H1 (cell line): ENCODE measurements around the gene TOP3B. TPM values are rescaled to one million over a fixed set of nuclear protein-coding genes. Genes with fewer than 3 reads are reported as not detected.

ENCODE experiments used
- CTCF ChIA-PET: fragments of 300-600 bp; sonication (Branson Sonifier 250); formaldehyde crosslinking; loops from one replicate; lab custom pipeline; 2021; ENCODE audit not compliant: partially characterized antibody; lab: Charles Lee
- POLR2A ChIA-PET: fragments of 300-600 bp; sonication (Branson Sonifier 250); formaldehyde crosslinking; loops from one replicate; lab custom pipeline; 2021; ENCODE audit warnings: inconsistent platforms; ENCODE audit not compliant: partially characterized antibody; lab: Charles Lee
- DNase-seq, 2 experiments: peaks; one replicate each; pipeline versions ENCODE4 v3.0.0 to v3.0.0-alpha.2; 2010 to 2022; ENCODE audit warnings: low spot score in 2 of 2, low read depth in 1 of 2, mixed read lengths in 1 of 2
- FAIRE-seq: peaks from 2 replicates; lab custom pipeline; 2011; peaks lifted over from hg19 to GRCh38; lab: Jason Lieb, UNC
- H2AFZ ChIP-seq: 2 replicates; pipeline ENCODE4 v1.8.1; 2012; ENCODE audit warnings: low read length, inconsistent platforms
- H2AK5ac ChIP-seq: 2 replicates; pipeline ENCODE4 v1.6.1; 2013; ENCODE audit warnings: low read depth, low read length
- H2BK120ac ChIP-seq: replicated peaks from 2 replicates; pipeline ENCODE3; 2013; ENCODE audit warnings: low read depth, low read length, inconsistent platforms
- H2BK12ac ChIP-seq: 2 replicates; pipeline ENCODE4 v1.6.1; 2013; ENCODE audit warnings: low read depth, low read length
- H2BK15ac ChIP-seq: 2 replicates; pipeline ENCODE4 v1.6.1; 2013; ENCODE audit warnings: low read length
- H2BK20ac ChIP-seq: 2 replicates; pipeline ENCODE4 v1.6.1; 2013; ENCODE audit warnings: low read length
- H2BK5ac ChIP-seq: 2 replicates; pipeline ENCODE4 v1.6.1; 2013; ENCODE audit warnings: low read depth, low read length
- H3K14ac ChIP-seq: 2 replicates; pipeline ENCODE4 v1.6.1; 2013; ENCODE audit warnings: inconsistent platforms; ENCODE audit not compliant: insufficient read length
- H3K18ac ChIP-seq: 2 replicates; pipeline ENCODE4 v1.6.1; 2013; ENCODE audit warnings: low read length; ENCODE audit errors: extremely low read depth
- H3K23ac ChIP-seq: 2 replicates; pipeline ENCODE4 v1.6.1; 2013; ENCODE audit warnings: inconsistent platforms; ENCODE audit not compliant: insufficient read length
- H3K23me2 ChIP-seq: 2 replicates; pipeline ENCODE4 v1.6.1; 2013; ENCODE audit warnings: low read depth, low read length
- H3K27ac ChIP-seq: 2 replicates; pipeline ENCODE4 v1.6.1; 2011; ENCODE audit warnings: low read depth, low read length, inconsistent platforms
- H3K27me3 ChIP-seq, 4 experiments: replicated peaks in 1 of 4; 1 replicate in 1 of 4; 2 replicates in 3 of 4; pipeline versions ENCODE4 v1.6.1 to v1.8.1; 2011 to 2013; ENCODE audit warnings: low read length in 3 of 4, mild to moderate bottlenecking in 3 of 4, inconsistent platforms in 2 of 4, mixed read lengths in 2 of 4, moderate library complexity in 1 of 4; ENCODE audit not compliant: control insufficient read depth in 3 of 4, insufficient read depth in 3 of 4; ENCODE audit errors: extremely low read depth in 1 of 4
- H3K36me3 ChIP-seq, 4 experiments: 2 replicates each; pipeline versions ENCODE4 v1.6.1 to v1.8.1; 2011 to 2013; ENCODE audit warnings: mild to moderate bottlenecking in 4 of 4, low read length in 3 of 4, moderate library complexity in 2 of 4, control low read depth in 1 of 4, inconsistent platforms in 1 of 4; ENCODE audit not compliant: insufficient read depth in 4 of 4, control insufficient read depth in 2 of 4
- H3K4ac ChIP-seq: replicated peaks from 2 replicates; pipeline ENCODE3; 2013; ENCODE audit warnings: low read length, low read depth, mixed read lengths, inconsistent platforms; ENCODE audit not compliant: insufficient read length
- H3K4me1 ChIP-seq, 4 experiments: replicated peaks in 1 of 4; 1 replicate in 1 of 4; 2 replicates in 3 of 4; pipeline versions ENCODE4 v1.6.1 to v1.8.1; 2011 to 2013; ENCODE audit warnings: low read length in 3 of 4, inconsistent platforms in 2 of 4, mixed read lengths in 1 of 4; ENCODE audit not compliant: insufficient read depth in 4 of 4, control insufficient read depth in 3 of 4
- H3K4me2 ChIP-seq, 2 experiments: 2 replicates each; pipeline versions ENCODE4 v1.6.1 to v1.8.1; 2011 to 2013; ENCODE audit warnings: low read depth in 2 of 2, low read length in 2 of 2, control low read depth in 1 of 2, inconsistent platforms in 1 of 2, mild to moderate bottlenecking in 1 of 2; ENCODE audit not compliant: insufficient read depth in 1 of 2
- H3K4me3 ChIP-seq, 4 experiments: fragments of 200-600, 300-600 bp in 1 of 4; sonication (generic), shearing (Covaris generic), sonication (Bioruptor Twin) in 1 of 4; 2 replicates each; pipeline versions ENCODE4 v1.5.1 to v1.8.1; 2011 to 2016; ENCODE audit warnings: low read length in 4 of 4, low read depth in 3 of 4, control low read depth in 2 of 4, inconsistent platforms in 2 of 4, mild to moderate bottlenecking in 2 of 4, mixed read lengths in 1 of 4, moderate library complexity in 1 of 4; ENCODE audit not compliant: insufficient read depth in 2 of 4; ENCODE audit errors: extremely low read depth in 1 of 4
- H3K56ac ChIP-seq: replicated peaks from 2 replicates; pipeline ENCODE3; 2013; ENCODE audit warnings: low read depth, mild to moderate bottlenecking, mixed read lengths, low read length, inconsistent platforms; ENCODE audit not compliant: insufficient read length
- H3K79me1 ChIP-seq: 2 replicates; pipeline ENCODE4 v1.6.1; 2013; ENCODE audit warnings: low read depth, low read length, control low read depth
- H3K79me2 ChIP-seq, 2 experiments: 2 replicates each; pipeline versions ENCODE4 v1.6.1 to v1.8.1; 2012 to 2013; ENCODE audit warnings: low read length in 2 of 2, mild to moderate bottlenecking in 2 of 2, inconsistent platforms in 1 of 2; ENCODE audit not compliant: insufficient read depth in 2 of 2, control insufficient read depth in 1 of 2
- H3K9ac ChIP-seq, 4 experiments: replicated peaks in 1 of 4; 1 replicate in 1 of 4; 2 replicates in 3 of 4; pipeline versions ENCODE4 v1.6.1 to v1.8.1; 2011 to 2013; ENCODE audit warnings: low read depth in 3 of 4, low read length in 3 of 4, control low read depth in 2 of 4, mild to moderate bottlenecking in 2 of 4, moderate library complexity in 2 of 4, inconsistent platforms in 1 of 4; ENCODE audit errors: extremely low read depth in 1 of 4
- H3K9me3 ChIP-seq, 2 experiments: 2 replicates each; pipeline versions ENCODE4 v1.6.1 to v1.8.1; 2012 to 2013; ENCODE audit warnings: mild to moderate bottlenecking in 2 of 2, moderate library complexity in 2 of 2, control low read depth in 1 of 2, inconsistent platforms in 1 of 2, low read depth in 1 of 2, low read length in 1 of 2, mixed read lengths in 1 of 2; ENCODE audit not compliant: insufficient read depth in 2 of 2
- H4K20me1 ChIP-seq, 2 experiments: replicated peaks in 1 of 2; 2 replicates each; pipeline versions ENCODE3 to v1.8.1; 2011 to 2013; ENCODE audit warnings: inconsistent platforms in 2 of 2, low read length in 2 of 2, mild to moderate bottlenecking in 1 of 2; ENCODE audit not compliant: insufficient read depth in 2 of 2, control insufficient read depth in 1 of 2
- H4K5ac ChIP-seq: 2 replicates; pipeline ENCODE4 v1.6.1; 2013; ENCODE audit warnings: low read length, low read depth, mixed read lengths, inconsistent platforms; ENCODE audit not compliant: insufficient read length
- H4K8ac ChIP-seq: 2 replicates; pipeline ENCODE4 v1.8.0; 2013; ENCODE audit warnings: mild to moderate bottlenecking, moderate library complexity, low read length, inconsistent platforms; ENCODE audit not compliant: insufficient read depth; ENCODE audit errors: extremely low read depth
- H4K91ac ChIP-seq: replicated peaks from 2 replicates; pipeline ENCODE3; 2013; ENCODE audit warnings: low read length, mixed read lengths, inconsistent platforms; ENCODE audit not compliant: insufficient read length
- BCL11A ChIP-seq, 2 experiments: IDR thresholded peaks; one replicate each; pipeline ENCODE4 v1.6.1; 2011; ENCODE audit warnings: low read depth in 2 of 2, low read length in 2 of 2, mild to moderate bottlenecking in 2 of 2
- CHD2 ChIP-seq: IDR thresholded peaks from 2 replicates; pipeline ENCODE4 v1.6.1; 2012; ENCODE audit warnings: low read length, improper control_type of control experiment
- FOSL1 ChIP-seq: IDR thresholded peaks from 2 replicates; pipeline ENCODE4 v1.6.1; 2011; ENCODE audit warnings: mild to moderate bottlenecking, low read depth, low read length, moderate library complexity; ENCODE audit not compliant: insufficient read depth
- HDAC2 ChIP-seq, 2 experiments: fragments of 300-600 bp in 1 of 2; sonication (generic) in 1 of 2; IDR thresholded peaks; 2 replicates each; pipeline ENCODE4 v1.6.1; 2011 to 2012; ENCODE audit warnings: low read depth in 2 of 2, low read length in 2 of 2, mild to moderate bottlenecking in 2 of 2, moderate library complexity in 2 of 2, borderline replicate concordance in 1 of 2, inconsistent platforms in 1 of 2
- JUN ChIP-seq: IDR thresholded peaks from 2 replicates; pipeline ENCODE4 v1.6.1; 2011; ENCODE audit warnings: low read depth, mild to moderate bottlenecking, improper control_type of control experiment, low read length
- JUND ChIP-seq: IDR thresholded peaks from 2 replicates; pipeline ENCODE4 v1.6.1; 2011; ENCODE audit warnings: mild to moderate bottlenecking, improper control_type of control experiment, low read length
- MAFK ChIP-seq: IDR thresholded peaks from 2 replicates; pipeline ENCODE4 v1.6.1; 2012; ENCODE audit warnings: low read depth, mild to moderate bottlenecking, improper control_type of control experiment, low read length
- RBBP5 ChIP-seq: IDR thresholded peaks from 2 replicates; pipeline ENCODE4 v1.7.1; 2012; ENCODE audit warnings: low read depth, mild to moderate bottlenecking, inconsistent platforms, low read length, moderate library complexity, borderline replicate concordance
- SP2 ChIP-seq: IDR thresholded peaks from 2 replicates; pipeline ENCODE4 v1.6.1; 2012; ENCODE audit warnings: mild to moderate bottlenecking, low read length, inconsistent platforms
- SUZ12 ChIP-seq: fragments of 200-600 bp; sonication (generic); IDR thresholded peaks from 2 replicates; pipeline ENCODE4 v1.6.1; 2012; ENCODE audit warnings: mild to moderate bottlenecking, inconsistent platforms, low read length, moderate library complexity, mixed read lengths
- YY1 ChIP-seq: IDR thresholded peaks from 2 replicates; pipeline ENCODE4 v1.6.1; 2011; ENCODE audit warnings: low read depth, mild to moderate bottlenecking, low read length
- WGBS, 2 experiments: shearing (Covaris generic) in 1 of 2; methylation state at CpG; one replicate each; pipeline versions ENCODE4 v1.1.6 to v1.1.7; 2013 to 2015; ENCODE audit warnings: low lambda C conversion rate in 2 of 2, mixed read lengths in 2 of 2, inconsistent platforms in 1 of 2, low coverage in 1 of 2, missing lambda C conversion rate in 1 of 2; ENCODE audit not compliant: insufficient replicate concordance in 2 of 2, insufficient coverage in 1 of 2, insufficient read length in 1 of 2; ENCODE audit errors: extremely low coverage in 1 of 2, missing lambda C conversion rate in 1 of 2; 5-methylcytosine and 5-hydroxymethylcytosine counted together
- polyA plus RNA-seq, 7 experiments: library from polyadenylated mRNA; depleted of rRNA in 3 of 7; stranded (reverse) in 5 of 7; unstranded in 2 of 7; fragments of >200 nt in 5 of 7; fragments of 200-250 nt in 2 of 7; gene quantifications; 1 replicate in 5 of 7; 2 replicates in 1 of 7; 4 replicates in 1 of 7; pipeline versions ENCODE4 v1.2.1 to v1.2.3, GENCODE V29; 2011 to 2013; ENCODE audit warnings: missing spikeins in 2 of 7, mixed read lengths in 2 of 7
- total RNA-seq: library from RNA; stranded (reverse); fragmentation: NEBNext Ultra II Directional; extraction: Animal tissue kit (Norgen Biotek cat#: 25700); gene quantifications from 2 replicates; pipeline ENCODE4 v1.2.1, GENCODE V29; 2021

Gene TOP3B
- total and polyA plus RNA-seq, 2 of the 8 experiments (the other 6 are each of a cell fraction or from before 2014, with no cell fraction given), result 30.4 to 52.8 TPM

DNA sequence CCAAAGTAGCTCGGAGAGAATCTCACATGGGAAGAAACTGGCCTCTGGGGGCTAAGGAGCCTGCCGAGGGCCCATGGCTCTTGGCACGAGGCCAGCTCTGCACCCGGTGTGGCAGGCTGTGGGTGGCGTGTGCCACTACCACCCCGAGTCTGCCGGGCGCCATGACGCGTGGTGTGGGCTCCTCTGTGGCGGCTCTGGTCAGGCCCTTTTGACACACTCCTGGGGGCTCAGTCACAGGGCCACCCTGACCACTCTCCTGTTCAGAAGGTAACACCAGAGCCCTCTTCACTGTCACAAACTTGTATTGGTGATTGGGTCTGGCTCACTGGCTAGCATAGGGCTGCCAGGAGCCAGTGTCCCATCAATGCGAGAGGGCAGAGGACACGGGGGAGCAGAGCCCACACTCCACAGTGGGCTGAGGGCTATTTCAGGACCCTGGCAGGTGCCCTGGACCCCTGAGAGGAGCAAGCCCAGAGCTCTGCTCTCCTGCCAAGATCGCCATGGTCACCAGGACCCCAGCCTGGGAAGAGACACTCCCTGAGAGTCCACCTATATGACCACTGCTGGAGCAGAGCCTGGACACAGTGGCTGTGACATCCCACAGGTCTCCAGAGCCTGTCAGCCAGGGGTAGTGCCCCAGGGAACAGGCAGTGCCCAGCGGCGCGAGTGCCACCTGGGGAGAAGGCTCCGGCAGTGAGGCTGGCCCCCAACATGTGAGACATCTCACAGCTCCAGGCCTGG lies 21.3 kb downstream of the TOP3B start:
- Histone ChIP-seq H3K79me2 (no peaks in the 10 kb centered on the region), H2AK5ac (no peak overlapping the region), H3K27me3 (no peaks in the 10 kb centered on the region; a peak in 1 of 7 replicates), H2BK5ac (no peak overlapping the region), H3K56ac (no peak overlapping the region), H4K91ac (no peak overlapping the region), H3K9me3 (peaks cover 0 to 8% of the 10 kb centered on the region in 2 experiments; a peak in 1 of 4 replicates), H3K23ac (no peak overlapping the region), H4K5ac (no peak overlapping the region), H3K4me2 (no peak overlapping the region), H4K8ac (no peak overlapping the region), H3K4me3 (no peak overlapping the region), H2AFZ (no peak overlapping the region), H2BK20ac (no peak overlapping the region), H3K27ac (no peak overlapping the region), H3K4ac (no peak overlapping the region), H4K20me1 (peaks cover 4 to 19% of the 10 kb centered on the region in 2 experiments), H2BK15ac (no peak overlapping the region), H3K36me3 (peaks cover 20 to 56% (median 45%) of the 10 kb centered on the region in 4 experiments; a peak in 7 of 8 replicates), H3K79me1 (no peaks in the 10 kb centered on the region), H3K9ac (no peak overlapping the region), H2BK120ac (no peak overlapping the region), H3K4me1 (no peaks in the 10 kb centered on the region), H3K23me2 (no peaks in the 10 kb centered on the region), H2BK12ac (no peak overlapping the region), H3K18ac (no peak overlapping the region), H3K14ac (no peak overlapping the region)
- POLR2A ChIA-PET, result interaction anchor here (0.6 to 5.4 kb wide), 4 partner anchors 10 to 270 kb away, joined by 3 to 37 read pairs (median 5); no protein-coding TSS in a partner anchor
- FAIRE-seq (no peak), DNase-seq (no peak)
- CTCF ChIA-PET, result interaction anchor here (4.6 kb wide), 1 partner anchor 10 kb away, joined by 26 read pairs; no protein-coding TSS in a partner anchor
- 94% methylated on average over 18 of the region's 18 CpGs; no CpG with 5 or more reads in 1 of the 2 experiments for WGBS, 2 experiments
- no peak for TF ChIP-seq YY1
- TF ChIP-seq BCL11A (IDR thresholded peaks at IDR 0.05; ENCODE audit: low read depth in 2 of 2, low read length in 2 of 2), result no peak
- no peak for TF ChIP-seq FOSL1
- TF ChIP-seq MAFK, result no peak
- TF ChIP-seq JUN, result no peak
- TF ChIP-seq CHD2, result no peak
- TF ChIP-seq JUND, result no peak
- TF ChIP-seq HDAC2 (IDR thresholded peaks at IDR 0.05; ENCODE audit: borderline replicate concordance in 1 of 2, low read depth in 2 of 2, low read length in 2 of 2), result no peak
- TF ChIP-seq SP2, result no peak
- no peak for TF ChIP-seq SUZ12
- TF ChIP-seq RBBP5, result no peak
